K562 (cell line): Measurements from ENCODE around the gene BCL2L12. TPM values are rescaled to one million over a fixed set of nuclear protein-coding genes. Genes with fewer than 3 reads are reported as not detected.
A peak's percentile ranks its signal among the peaks of the same experiment; 100 is the strongest.

Experiments used
- CHD1 ChIP-seq: fragments of 200-600 bp; sonication (generic); IDR thresholded peaks from one replicate; pipeline ENCODE4 v1.6.1; 2012; ENCODE audit warnings: mild to moderate bottlenecking, moderate library complexity, low read length, inconsistent platforms
- CSDE1 ChIP-seq, 2 experiments: fragments of 450-650 bp; IDR thresholded peaks; 2 replicates each; pipeline ENCODE4 v1.6.1; 2016; ENCODE audit warnings: mild to moderate bottlenecking in 1 of 2
- CTCF ChIP-seq, 3 experiments: IDR thresholded peaks in 2 of 3; conservative IDR thresholded peaks in 1 of 3; 2 replicates each; pipeline ENCODE4 v1.5.1; 2011 to 2012; ENCODE audit warnings: low read length in 3 of 3, mild to moderate bottlenecking in 3 of 3, control low read depth in 2 of 3, improper control_type of control experiment in 1 of 3, inconsistent platforms in 1 of 3, low read depth in 1 of 3, mixed read lengths in 1 of 3, moderate library complexity in 1 of 3; ENCODE audit not compliant: insufficient read depth in 2 of 3
- DIDO1 ChIP-seq: fragments of 450-650 bp; IDR thresholded peaks from 2 replicates; pipeline ENCODE4 v1.6.1; 2016; ENCODE audit warnings: low read depth, missing biosample characterization, missing genetic modification characterization
- EWSR1 ChIP-seq: fragments of 450-650 bp; IDR thresholded peaks from 2 replicates; pipeline ENCODE4 v1.6.1; 2018; ENCODE audit warnings: borderline replicate concordance, mild to moderate bottlenecking, low read depth, moderate library complexity; ENCODE audit not compliant: partially characterized antibody
- HNRNPL ChIP-seq: fragments of 200-400 bp; formaldehyde crosslinking; IDR thresholded peaks from 2 replicates; pipeline ENCODE4 v1.6.1; 2017; ENCODE audit warnings: low read depth, mild to moderate bottlenecking, low read length
- KAT8 ChIP-seq: fragments of 450-650 bp; IDR thresholded peaks from 2 replicates; pipeline ENCODE4 v1.6.1; 2016; ENCODE audit warnings: low read depth, mild to moderate bottlenecking
- L3MBTL2 ChIP-seq: fragments of 450-650 bp; IDR thresholded peaks from 2 replicates; pipeline ENCODE4 v1.6.1; 2016; ENCODE audit warnings: mild to moderate bottlenecking, moderate library complexity
- MCM3 ChIP-seq: fragments of 450-650 bp; IDR thresholded peaks from 2 replicates; pipeline ENCODE4 v1.6.1; 2016
- NFATC3 ChIP-seq: fragments of 450-650 bp; IDR thresholded peaks from 2 replicates; pipeline ENCODE4 v1.6.1; 2017; ENCODE audit warnings: mild to moderate bottlenecking
- OTX1 ChIP-seq: fragments of 450-650 bp; formaldehyde crosslinking; IDR thresholded peaks from 2 replicates; pipeline ENCODE4 v1.4.0; 2022; ENCODE audit warnings: mild to moderate bottlenecking
- PRMT5 ChIP-seq: sonication (generic); formaldehyde crosslinking; IDR thresholded peaks from 2 replicates; pipeline ENCODE4 v1.5.0; 2020; ENCODE audit warnings: missing genetic modification reagents
- SRSF7 ChIP-seq: fragments of 200-400 bp; formaldehyde crosslinking; optimal IDR thresholded peaks from 2 replicates; pipeline ENCODE3; 2017; ENCODE audit warnings: mild to moderate bottlenecking, low read depth, low read length
- TEAD2 ChIP-seq: fragments of 450-650 bp; IDR thresholded peaks from 2 replicates; pipeline ENCODE4 v1.6.1; 2016; ENCODE audit warnings: missing genetic modification characterization, control low read depth, missing compliant biosample characterization
- ZBTB1 ChIP-seq: sonication (generic); formaldehyde crosslinking; IDR thresholded peaks from 2 replicates; pipeline ENCODE4 v1.8.1; 2023; ENCODE audit warnings: missing genetic modification reagents, low read depth, mild to moderate bottlenecking, borderline replicate concordance
- ZNF197 ChIP-seq: fragments of 200-800 bp; sonication (Bioruptor generic); IDR thresholded peaks from 2 replicates; pipeline ENCODE4 v1.6.1; 2016; ENCODE audit warnings: low read depth, missing genetic modification characterization, missing compliant biosample characterization
- ZNF318 ChIP-seq, 2 experiments: fragments of 450-650 bp; IDR thresholded peaks; 2 replicates each; pipeline ENCODE4 v1.6.1; 2016; ENCODE audit warnings: mild to moderate bottlenecking in 2 of 2, borderline replicate concordance in 1 of 2, low read depth in 1 of 2, moderate library complexity in 1 of 2
- ZNF324 ChIP-seq: fragments of 250-450 bp; sonication (Bioruptor Pico); IDR thresholded peaks from 2 replicates; pipeline ENCODE4 v1.4.0; 2020; ENCODE audit warnings: mild to moderate bottlenecking
- polyA plus RNA-seq, 8 experiments: library from polyadenylated mRNA; depleted of rRNA in 4 of 8; stranded (reverse) in 5 of 8; unstranded in 3 of 8; fragments of >200 nt; fragmentation: Nextera tagmentation in 2 of 8; fragmentation: Illumina TruSeq in 1 of 8; extraction: Ambion mirVana in 2 of 8; extraction: Trizol in 1 of 8; gene quantifications; 2 replicates each; pipeline versions ENCODE4 v1.2.1 to v1.2.3, GENCODE V29; 2011 to 2014; ENCODE audit warnings: inconsistent platforms in 1 of 8, missing spikeins in 1 of 8
- total RNA-seq, 7 experiments: library from RNA; depleted of rRNA in 6 of 7; stranded (reverse); fragments of >200 nt in 6 of 7; fragmentation: Illumina TruSeq in 2 of 7; extraction: Trizol in 2 of 7; gene quantifications; 2 replicates each; pipeline versions ENCODE4 v1.2.1 to v1.2.3, GENCODE V29; 2011 to 2021; ENCODE audit warnings: low replicate concordance in 1 of 7

The BCL2L12 gene
- total and polyA plus RNA-seq, 9 of the 15 experiments (the other 6 are each of a cell fraction or from before 2014, with no cell fraction given) = 7.4 to 263 (median 81.2) TPM

- TF ChIP-seq EWSR1 (no peak), SRSF7 (no peak), MCM3 (no peak), CSDE1 (IDR thresholded peaks at IDR 0.05) (0 out of 4 replicates have a peak, but pooled peaks of 1 of the 2 experiments have one; percentile 10), KAT8 (no peak), OTX1 (peak; percentile 29; the same call in 1 of the 2 replicates), PRMT5 (CRISPR knock-in tag) (no peak), NFATC3 (no peak), ZBTB1 (CRISPR knock-in tag) (no peak), ZNF318 (IDR thresholded peaks at IDR 0.05; ENCODE audit: borderline replicate concordance in 1 of 2, low read depth in 1 of 2) (peak in 1 of 2 experiments; percentile 23; a peak in 1 of 4 replicates), ZNF197 (CRISPR knock-in tag) (no peak), L3MBTL2 (no peak), HNRNPL (no peak), TEAD2 (tag) (no peak), CTCF (IDR thresholded peaks at IDR 0.05 in 2 of 3, conservative IDR thresholded peaks at IDR 0.05 in 1 of 3; ENCODE audit: insufficient read depth in 2 of 3, low read depth in 1 of 3, low read length in 3 of 3) (0 out of 6 replicates have a peak, but pooled peaks of 1 of the 3 experiments have one; percentile 15), DIDO1 (tag) (no peak), CHD1 (no peak), ZNF324 (no peak)
These were observed at the start of gene BCL2L12, which contains the start of gene IRF3 (continued) for GRCh38 chr19:49665351-49666119.
